GM23338 (cell line): ENCODE measurements around the gene AGBL4. TPM values are rescaled to one million over a fixed set of nuclear protein-coding genes. Genes with fewer than 3 reads are reported as not detected.

Experiments
- ATAC-seq: fragments of 200-7000 bp; cut with Tn5 transposase; 3 replicates; pipeline ENCODE4 v1.9.1; 2020
- DNase-seq: peaks from one replicate; pipeline ENCODE4 v3.0.0-alpha.2; 2015; ENCODE audit warnings: low spot score
- H2AFZ ChIP-seq: fragments of 200-600 bp; sonication (generic); 2 replicates; pipeline ENCODE4 v1.8.0; 2016; ENCODE audit warnings: antibody characterized with exemption, mild to moderate bottlenecking, moderate library complexity
- H3F3A ChIP-seq: fragments of 200-600 bp; sonication (generic); replicated peaks from 2 replicates; pipeline ENCODE4 v1.8.0; 2017; ENCODE audit warnings: antibody characterized with exemption, mixed run types, low read depth
- H3K27ac ChIP-seq: fragments of 200-600 bp; sonication (generic); 2 replicates; pipeline ENCODE4 v1.6.1; 2016; ENCODE audit warnings: low read depth
- H3K27me3 ChIP-seq: fragments of 200-600 bp; sonication (generic); 2 replicates; pipeline ENCODE4 v1.8.0; 2016; ENCODE audit warnings: mild to moderate bottlenecking, mixed run types, moderate library complexity; ENCODE audit not compliant: insufficient read depth
- H3K36me3 ChIP-seq: fragments of 200-600 bp; sonication (generic); 2 replicates; pipeline ENCODE4 v1.8.0; 2016; ENCODE audit warnings: mild to moderate bottlenecking; ENCODE audit not compliant: insufficient read depth
- H3K4me1 ChIP-seq: fragments of 200-600 bp; sonication (generic); 2 replicates; pipeline ENCODE4 v1.8.0; 2016; ENCODE audit warnings: mild to moderate bottlenecking, moderate library complexity; ENCODE audit not compliant: insufficient read depth
- H3K4me2 ChIP-seq: fragments of 200-600 bp; sonication (generic); 2 replicates; pipeline ENCODE4 v1.7.1; 2017; ENCODE audit warnings: mixed run types
- H3K4me3 ChIP-seq: fragments of 200-600 bp; sonication (generic); 2 replicates; pipeline ENCODE4 v1.6.1; 2016; ENCODE audit warnings: mixed run types
- H3K79me2 ChIP-seq: fragments of 200-600 bp; sonication (generic); replicated peaks from 2 replicates; pipeline ENCODE4 v1.8.0; 2017; ENCODE audit warnings: mild to moderate bottlenecking; ENCODE audit not compliant: insufficient read depth
- H3K9me2 ChIP-seq: fragments of 200-600 bp; sonication (generic); 2 replicates; pipeline ENCODE4 v1.8.0; 2017; ENCODE audit not compliant: insufficient read depth
- H4K20me1 ChIP-seq: fragments of 200-600 bp; sonication (generic); replicated peaks from 2 replicates; pipeline ENCODE4 v1.8.0; 2017; ENCODE audit warnings: mild to moderate bottlenecking; ENCODE audit not compliant: insufficient read depth
- H3K27ac Mint-ChIP-seq: 2 replicates; pipeline ENCODE4 v1.8.0; 2020; ENCODE audit warnings: inconsistent platforms, mild to moderate bottlenecking, moderate library complexity, mixed read lengths
- H3K27me3 Mint-ChIP-seq: 3 replicates; pipeline ENCODE4 v1.8.0; 2022; ENCODE audit warnings: low read depth, mild to moderate bottlenecking, moderate library complexity, mixed read lengths, inconsistent platforms; ENCODE audit not compliant: insufficient read depth, poor library complexity
- H3K36me3 Mint-ChIP-seq: 3 replicates; pipeline ENCODE4 v1.8.0; 2021; ENCODE audit warnings: low read depth, mild to moderate bottlenecking, inconsistent platforms, moderate library complexity, mixed read lengths
- H3K4me1 Mint-ChIP-seq: 3 replicates; pipeline ENCODE4 v1.8.0; 2020; ENCODE audit warnings: mild to moderate bottlenecking, inconsistent platforms, mixed read lengths
- H3K4me3 Mint-ChIP-seq: 3 replicates; pipeline ENCODE4 v1.8.0; 2021; ENCODE audit warnings: moderate library complexity, mild to moderate bottlenecking, inconsistent platforms, mixed read lengths
- H3K9me3 Mint-ChIP-seq: 3 replicates; pipeline ENCODE4 v1.8.0; 2020; ENCODE audit warnings: moderate library complexity, mild to moderate bottlenecking, inconsistent platforms, mixed read lengths
- CREB1 ChIP-seq: fragments of 250-450 bp; sonication (Bioruptor Pico); IDR thresholded peaks from 2 replicates; pipeline ENCODE4 v1.5.0; 2020; ENCODE audit warnings: low read depth, mild to moderate bottlenecking, moderate library complexity
- CTCF ChIP-seq, 2 experiments: fragments of 200-600 bp in 1 of 2; sonication (generic) in 1 of 2; conservative IDR thresholded peaks; 2 replicates each; pipeline versions ENCODE4 v1.5.1 to v1.6.1; 2016 to 2017; ENCODE audit warnings: antibody characterized with exemption in 2 of 2, low read depth in 2 of 2, mild to moderate bottlenecking in 2 of 2, moderate library complexity in 1 of 2
- ETS1 ChIP-seq: IDR thresholded peaks from 2 replicates; pipeline ENCODE4 v1.6.1; 2016; ENCODE audit warnings: antibody characterized with exemption
- EZH2phosphoT487 ChIP-seq: fragments of 200-600 bp; sonication (generic); IDR thresholded peaks from one replicate; pipeline ENCODE4 v1.8.1; 2018; ENCODE audit warnings: antibody characterized with exemption; ENCODE audit not compliant: unreplicated experiment
- NANOG ChIP-seq: IDR thresholded peaks from 2 replicates; pipeline ENCODE4 v1.6.1; 2016; ENCODE audit warnings: antibody characterized with exemption, borderline replicate concordance
- REST ChIP-seq: IDR thresholded peaks from one replicate; pipeline ENCODE4 v1.6.1; 2018; ENCODE audit warnings: antibody characterized with exemption; ENCODE audit not compliant: unreplicated experiment
- STAT1 ChIP-seq: IDR thresholded peaks from one replicate; pipeline ENCODE4 v1.6.1; 2016; ENCODE audit warnings: antibody characterized with exemption; ENCODE audit not compliant: unreplicated experiment
- ZNF331 ChIP-seq: fragments of 250-450 bp; sonication (Bioruptor Pico); IDR thresholded peaks from 2 replicates; pipeline ENCODE4 v1.5.0; 2020; ENCODE audit warnings: low read depth, mild to moderate bottlenecking, moderate library complexity
- ZNF462 ChIP-seq: fragments of 250-450 bp; sonication (Bioruptor Pico); IDR thresholded peaks from 2 replicates; pipeline ENCODE4 v1.5.0; 2020; ENCODE audit warnings: mild to moderate bottlenecking, moderate library complexity
- polyA plus RNA-seq: library from polyadenylated mRNA; unstranded; fragments of >200 nt; fragmentation: Nextera tagmentation; extraction: Ambion mirVana; gene quantifications from 2 replicates; pipeline ENCODE4 v1.2.1, GENCODE V29; 2016
- total RNA-seq: library from RNA; depleted of rRNA; stranded (reverse); fragments of >200 nt; shearing (Covaris generic); gene quantifications from 2 replicates; pipeline ENCODE4 v1.2.3, GENCODE V29; 2014

AGBL4 gene
- total and polyA plus RNA-seq, 2 experiments from 2014 or later, result 0.91 to 1.5 TPM

GRCh38 chr1:48808496-48808895, 1215.3 kb downstream of the AGBL4 start:
- Histone ChIP-seq H3K79me2 (no peaks in the 10 kb centered on the region), H3K9me2 (0 out of 2 replicates have a peak, but pooled peaks cover 8% of the 10 kb centered on the region), H4K20me1 (no peaks in the 10 kb centered on the region), H3K27me3 (no peaks in the 10 kb centered on the region), H3F3A (no peaks in the 10 kb centered on the region), H2AFZ (no peak overlapping the region), H3K36me3 (no peaks in the 10 kb centered on the region), H3K4me2 (no peak overlapping the region), H3K4me3 (no peak overlapping the region), H3K4me1 (peaks cover 6% of the 10 kb centered on the region; the same call in 1 of the 2 replicates), H3K27ac (no peak overlapping the region)
- H3K4me3 Mint-ChIP-seq, result no peak overlapping the region
- DNase-seq (no peak), ATAC-seq (no peak)
- peaks cover 2% of the 10 kb centered on the region for H3K27me3 Mint-ChIP-seq
- H3K27ac Mint-ChIP-seq, result no peak overlapping the region
- H3K36me3 Mint-ChIP-seq, result no peaks in the 10 kb centered on the region
- H3K4me1 Mint-ChIP-seq, result peaks cover 6% of the 10 kb centered on the region
- TF ChIP-seq STAT1 (no peak), ZNF331 (CRISPR knock-in tag) (no peak), ZNF462 (CRISPR knock-in tag) (no peak), CREB1 (CRISPR knock-in tag) (no peak), CTCF (conservative IDR thresholded peaks at IDR 0.05; ENCODE audit: low read depth in 2 of 2) (no peak), NANOG (no peak), ETS1 (no peak), REST (no peak), EZH2phosphoT487 (no peak)
- no peaks in the 10 kb centered on the region for H3K9me3 Mint-ChIP-seq
